H9 (cell line): ENCODE results near the gene ANKRD27. TPM values are rescaled to one million over a fixed set of nuclear protein-coding genes. Genes with fewer than 3 reads are reported as not detected.

Source experiments
- DNase-seq: peaks from one replicate; pipeline ENCODE4 v3.0.0-alpha.2; 2017
- H2AFZ ChIP-seq: one replicate; pipeline ENCODE4 v1.6.1; 2013; ENCODE audit warnings: mild to moderate bottlenecking, low read length, control low read depth, moderate library complexity
- H2AK5ac ChIP-seq: 2 replicates; pipeline ENCODE4 v1.6.1; 2013; ENCODE audit warnings: low read length, control low read depth, mixed read lengths; ENCODE audit not compliant: insufficient read length
- H2BK120ac ChIP-seq: one replicate; pipeline ENCODE4 v1.6.1; 2013; ENCODE audit warnings: low read depth, mild to moderate bottlenecking, low read length, control low read depth, inconsistent platforms; ENCODE audit not compliant: poor library complexity, severe bottlenecking
- H2BK12ac ChIP-seq: 2 replicates; pipeline ENCODE4 v1.6.1; 2013; ENCODE audit warnings: low read length, control low read depth, mixed read lengths, low read depth; ENCODE audit not compliant: insufficient read length
- H2BK15ac ChIP-seq: 2 replicates; pipeline ENCODE4 v1.6.1; 2013; ENCODE audit warnings: low read depth, low read length, control low read depth
- H2BK20ac ChIP-seq: one replicate; pipeline ENCODE4 v1.6.1; 2013; ENCODE audit warnings: low read depth, mild to moderate bottlenecking, low read length, control low read depth, inconsistent platforms; ENCODE audit not compliant: poor library complexity, severe bottlenecking
- H2BK5ac ChIP-seq: 2 replicates; pipeline ENCODE4 v1.6.1; 2013; ENCODE audit warnings: low read length, control low read depth, mixed read lengths; ENCODE audit not compliant: insufficient read length
- H3K14ac ChIP-seq: 2 replicates; pipeline ENCODE4 v1.6.1; 2013; ENCODE audit warnings: low read length, control low read depth; ENCODE audit not compliant: insufficient read depth
- H3K18ac ChIP-seq: 2 replicates; pipeline ENCODE4 v1.6.1; 2013; ENCODE audit warnings: low read depth, mild to moderate bottlenecking, mixed read lengths, low read length, control low read depth; ENCODE audit not compliant: insufficient read length
- H3K23ac ChIP-seq: 2 replicates; pipeline ENCODE4 v1.6.1; 2013; ENCODE audit warnings: low read length, control low read depth, mixed read lengths, low read depth; ENCODE audit not compliant: insufficient read length
- H3K23me2 ChIP-seq: 2 replicates; pipeline ENCODE4 v1.6.1; 2013; ENCODE audit warnings: low read depth, mild to moderate bottlenecking, mixed read lengths, low read length, control low read depth; ENCODE audit not compliant: insufficient read length, poor library complexity, severe bottlenecking
- H3K27ac ChIP-seq: 2 replicates; pipeline ENCODE4 v1.5.1; 2013; ENCODE audit warnings: low read length, control low read depth, mixed read lengths, low read depth; ENCODE audit not compliant: insufficient read length
- H3K27me3 ChIP-seq: 2 replicates; pipeline ENCODE4 v1.6.1; 2013; ENCODE audit warnings: low read length, control low read depth, inconsistent platforms; ENCODE audit not compliant: insufficient read depth
- H3K4ac ChIP-seq: 2 replicates; pipeline ENCODE4 v1.6.1; 2013; ENCODE audit warnings: low read depth, mild to moderate bottlenecking, control low read depth, inconsistent platforms, low read length, moderate library complexity
- H3K4me1 ChIP-seq: 2 replicates; pipeline ENCODE4 v1.6.1; 2013; ENCODE audit warnings: low read length, control low read depth, inconsistent platforms; ENCODE audit not compliant: insufficient read depth
- H3K4me2 ChIP-seq: 2 replicates; pipeline ENCODE4 v1.6.1; 2013; ENCODE audit warnings: low read length, control low read depth, mixed read lengths; ENCODE audit not compliant: insufficient read length, insufficient read depth
- H3K56ac ChIP-seq: 2 replicates; pipeline ENCODE4 v1.6.1; 2013; ENCODE audit warnings: low read depth, mild to moderate bottlenecking, mixed read lengths, low read length, control low read depth; ENCODE audit not compliant: insufficient read length
- H3K79me1 ChIP-seq: 2 replicates; pipeline ENCODE4 v1.6.1; 2013; ENCODE audit warnings: low read depth, mild to moderate bottlenecking, moderate library complexity, low read length, control low read depth, inconsistent platforms; ENCODE audit not compliant: insufficient read depth, poor library complexity, severe bottlenecking
- H3K79me2 ChIP-seq: 2 replicates; pipeline ENCODE4 v1.6.1; 2013; ENCODE audit warnings: low read length, control low read depth, inconsistent platforms; ENCODE audit not compliant: insufficient read depth
- H3K9ac ChIP-seq: 2 replicates; pipeline ENCODE4 v1.6.1; 2013; ENCODE audit warnings: low read length, control low read depth, mixed read lengths; ENCODE audit not compliant: insufficient read length; ENCODE audit errors: extremely low read depth
- H3K9me3 ChIP-seq: one replicate; pipeline ENCODE4 v1.6.1; 2013; ENCODE audit warnings: low read depth, low read length, inconsistent platforms; ENCODE audit not compliant: control insufficient read depth
- H3T11ph ChIP-seq: one replicate; pipeline ENCODE4 v1.6.1; 2013; ENCODE audit warnings: mild to moderate bottlenecking, low read length, control low read depth, inconsistent platforms
- H4K20me1 ChIP-seq: one replicate; pipeline ENCODE4 v1.6.1; 2013; ENCODE audit not compliant: control insufficient read depth, insufficient read length, insufficient read depth
- H4K5ac ChIP-seq: 2 replicates; pipeline ENCODE4 v1.6.1; 2013; ENCODE audit warnings: low read depth, mild to moderate bottlenecking, mixed read lengths, low read length, control low read depth; ENCODE audit not compliant: insufficient read length
- H4K8ac ChIP-seq: replicated peaks from 2 replicates; pipeline ENCODE4 v1.6.1; 2013; ENCODE audit warnings: low read length, control low read depth, mixed read lengths, low read depth; ENCODE audit not compliant: insufficient read length
- H4K91ac ChIP-seq: 2 replicates; pipeline ENCODE4 v1.6.1; 2013; ENCODE audit warnings: low read depth, mild to moderate bottlenecking, moderate library complexity, mixed read lengths, low read length, control low read depth; ENCODE audit not compliant: insufficient read length
- H3K27ac Mint-ChIP-seq, 3 experiments: 2 replicates in 2 of 3; 3 replicates in 1 of 3; pipeline ENCODE4 v1.8.0; 2020 to 2021; ENCODE audit warnings: mixed read lengths in 3 of 3, mild to moderate bottlenecking in 1 of 3, moderate library complexity in 1 of 3
- H3K27me3 Mint-ChIP-seq: 2 replicates; pipeline ENCODE4 v1.8.0; 2021; ENCODE audit warnings: low read depth, mild to moderate bottlenecking, moderate library complexity, mixed read lengths
- H3K36me3 Mint-ChIP-seq, 3 experiments: 2 replicates in 2 of 3; 3 replicates in 1 of 3; pipeline ENCODE4 v1.8.0; 2020 to 2021; ENCODE audit warnings: low read depth in 3 of 3, mixed read lengths in 3 of 3; ENCODE audit not compliant: insufficient read depth in 1 of 3
- H3K4me1 Mint-ChIP-seq, 2 experiments: 2 replicates each; pipeline ENCODE4 v1.8.0; 2020; ENCODE audit warnings: mixed read lengths in 2 of 2
- H3K4me3 Mint-ChIP-seq, 2 experiments: 2 replicates in 1 of 2; 3 replicates in 1 of 2; pipeline ENCODE4 v1.8.0; 2020 to 2021; ENCODE audit warnings: mild to moderate bottlenecking in 2 of 2, mixed read lengths in 2 of 2, moderate library complexity in 1 of 2
- H3K9me3 Mint-ChIP-seq, 2 experiments: 2 replicates in 1 of 2; 3 replicates in 1 of 2; pipeline ENCODE4 v1.8.0; 2020; ENCODE audit warnings: mild to moderate bottlenecking in 2 of 2, mixed read lengths in 2 of 2, moderate library complexity in 1 of 2
- CTCF ChIP-seq: fragments of 200-600 bp; sonication (generic); conservative IDR thresholded peaks from 3 replicates; pipeline ENCODE4 v1.8.0; 2021; ENCODE audit warnings: antibody characterized with exemption, mild to moderate bottlenecking
- WGBS: extraction: QIAGEN DNeasy Blood & Tissue Kit; methylation state at CpG from one replicate; pipeline ENCODE4 v1.1.7; 2013; ENCODE audit warnings: missing lambda C conversion rate, low lambda C conversion rate, mixed read lengths; ENCODE audit not compliant: insufficient read length; ENCODE audit errors: extremely low coverage; 5-methylcytosine and 5-hydroxymethylcytosine counted together
- total RNA-seq: library from RNA; stranded (reverse); gene quantifications from 2 replicates; pipeline ENCODE4 v1.2.1, GENCODE V29; 2021

The ANKRD27 gene
- total RNA-seq, 1 experiment from 2014 or later, result 40.7 TPM

GRCh38 chr19:32624410-32624809 lies 50.6 kb downstream of the ANKRD27 start:
- no peak overlapping the region for H2BK12ac ChIP-seq
- no peaks in the 10 kb centered on the region for H3K23me2 ChIP-seq
- no peak overlapping the region for H4K8ac ChIP-seq
- H3K27ac ChIP-seq, result no peak overlapping the region
- H3K27me3 ChIP-seq, result no peaks in the 10 kb centered on the region
- no peak for DNase-seq
- H4K91ac ChIP-seq, result no peak overlapping the region
- no peak overlapping the region for H3K18ac ChIP-seq
- no peak overlapping the region for H3K4ac ChIP-seq
- H3K4me3 Mint-ChIP-seq, result no peak overlapping the region
- H2BK15ac ChIP-seq, result no peak overlapping the region
- no peaks in the 10 kb centered on the region for H4K20me1 ChIP-seq
- no peak overlapping the region for H3K4me2 ChIP-seq
- H3K9me3 Mint-ChIP-seq, result no peaks in the 10 kb centered on the region
- no peak overlapping the region for H2AK5ac ChIP-seq
- H2BK20ac ChIP-seq, result no peak overlapping the region
- H4K5ac ChIP-seq, result no peak overlapping the region
- H3K14ac ChIP-seq, result no peak overlapping the region
- H3K27ac Mint-ChIP-seq, result peak overlapping the region in 1 of 3 experiments; percentile 37; a peak in 1 of 7 replicates
- H3K9ac ChIP-seq, result no peak overlapping the region
- H2BK5ac ChIP-seq, result no peak overlapping the region
- no peak overlapping the region for H3K56ac ChIP-seq
- peaks cover 13 to 61% (median 58%) of the 10 kb centered on the region in 3 experiments; a peak in 6 of 7 replicates for H3K36me3 Mint-ChIP-seq
- WGBS, result no CpG with 5 or more reads among the region's 6 CpGs
- H3K79me1 ChIP-seq, result no peaks in the 10 kb centered on the region
- no peaks in the 10 kb centered on the region for H3K9me3 ChIP-seq
- H2AFZ ChIP-seq, result no peak overlapping the region
- no peak overlapping the region for H2BK120ac ChIP-seq
- no peak for TF ChIP-seq CTCF
- no peaks in the 10 kb centered on the region for H3K79me2 ChIP-seq
- H3K4me1 ChIP-seq, result no peaks in the 10 kb centered on the region
- H3T11ph ChIP-seq, result no peak overlapping the region
- H3K23ac ChIP-seq, result no peak overlapping the region
- H3K27me3 Mint-ChIP-seq, result no peaks in the 10 kb centered on the region; the same call in none of the 2 replicates
- no peaks in the 10 kb centered on the region for H3K4me1 Mint-ChIP-seq
